Hepatocyte (in vitro differentiated cells): ENCODE results near the gene BLNK. TPM values are rescaled to one million over a fixed set of nuclear protein-coding genes. Genes with fewer than 3 reads are reported as not detected.

ENCODE experiments used
- DNase-seq: peaks from one replicate; pipeline ENCODE4 v3.0.0-alpha.2; 2016; ENCODE audit warnings: low spot score
- H2AFZ ChIP-seq: fragments of 200-600 bp; sonication (generic); 2 replicates; pipeline ENCODE4 v1.6.0; 2016; ENCODE audit warnings: antibody characterized with exemption, mild to moderate bottlenecking
- H3K27ac ChIP-seq: fragments of 200-600 bp; sonication (generic); 2 replicates; pipeline ENCODE4 v1.5.1; 2016; ENCODE audit warnings: mild to moderate bottlenecking
- H3K27me3 ChIP-seq: fragments of 200-600 bp; sonication (generic); 2 replicates; pipeline ENCODE4 v1.6.1; 2016
- H3K36me3 ChIP-seq: fragments of 200-600 bp; sonication (generic); replicated peaks from 2 replicates; pipeline ENCODE4 v1.5.1; 2016; ENCODE audit warnings: low read depth; ENCODE audit not compliant: insufficient read depth
- H3K4me1 ChIP-seq: fragments of 200-600 bp; sonication (generic); 2 replicates; pipeline ENCODE4 v1.5.1; 2016; ENCODE audit warnings: mild to moderate bottlenecking, moderate library complexity; ENCODE audit not compliant: insufficient read depth
- H3K4me2 ChIP-seq: fragments of 200-600 bp; sonication (generic); 2 replicates; pipeline ENCODE4 v1.6.0; 2016
- H3K4me3 ChIP-seq: fragments of 200-600 bp; sonication (generic); 2 replicates; pipeline ENCODE4 v1.5.1; 2016; ENCODE audit warnings: mild to moderate bottlenecking
- H3K79me2 ChIP-seq: fragments of 200-600 bp; sonication (generic); 2 replicates; pipeline ENCODE4 v1.6.0; 2017; ENCODE audit warnings: mild to moderate bottlenecking
- H3K9me2 ChIP-seq: fragments of 200-600 bp; sonication (generic); replicated peaks from 2 replicates; pipeline ENCODE4 v1.6.0; 2017; ENCODE audit warnings: mild to moderate bottlenecking; ENCODE audit not compliant: insufficient read depth
- H3K9me3 ChIP-seq: fragments of 200-600 bp; sonication (generic); 2 replicates; pipeline ENCODE4 v1.5.1; 2016; ENCODE audit warnings: low read depth, mild to moderate bottlenecking
- H4K20me1 ChIP-seq: fragments of 200-600 bp; sonication (generic); 2 replicates; pipeline ENCODE4 v1.6.0; 2016; ENCODE audit warnings: mild to moderate bottlenecking; ENCODE audit not compliant: insufficient read depth, poor library complexity, severe bottlenecking
- CTCF ChIP-seq: fragments of 200-600 bp; sonication (generic); IDR thresholded peaks from 2 replicates; pipeline ENCODE4 v1.5.1; 2016; ENCODE audit warnings: antibody characterized with exemption, mild to moderate bottlenecking; ENCODE audit not compliant: poor library complexity
- EZH2 ChIP-seq: fragments of 200-600 bp; sonication (generic); IDR thresholded peaks from 2 replicates; pipeline ENCODE4 v1.6.1; 2016; ENCODE audit warnings: antibody characterized with exemption, mild to moderate bottlenecking, borderline replicate concordance
- EZH2phosphoT487 ChIP-seq: fragments of 200-600 bp; sonication (generic); IDR thresholded peaks from one replicate; pipeline ENCODE4 v1.6.1; 2018; ENCODE audit warnings: antibody characterized with exemption, mild to moderate bottlenecking, low read depth, moderate library complexity; ENCODE audit not compliant: unreplicated experiment, severe bottlenecking
- WGBS: methylation state at CpG from one replicate; pipeline ENCODE4 v1.1.6; 2016; ENCODE audit warnings: low lambda C conversion rate; ENCODE audit errors: missing lambda C conversion rate; 5-methylcytosine and 5-hydroxymethylcytosine counted together
- polyA plus RNA-seq: library from polyadenylated mRNA; unstranded; fragments of >200 nt; fragmentation: Nextera tagmentation; extraction: Ambion mirVana; gene quantifications from 2 replicates; pipeline ENCODE4 v1.2.1, GENCODE V29; 2016
- total RNA-seq: library from RNA; depleted of rRNA; stranded (reverse); fragments of >200 nt; gene quantifications from 2 replicates; pipeline ENCODE4 v1.2.3, GENCODE V29; 2014

The BLNK gene
- total and polyA plus RNA-seq, 2 experiments from 2014 or later, result 6.3 to 6.9 TPM

DNA sequence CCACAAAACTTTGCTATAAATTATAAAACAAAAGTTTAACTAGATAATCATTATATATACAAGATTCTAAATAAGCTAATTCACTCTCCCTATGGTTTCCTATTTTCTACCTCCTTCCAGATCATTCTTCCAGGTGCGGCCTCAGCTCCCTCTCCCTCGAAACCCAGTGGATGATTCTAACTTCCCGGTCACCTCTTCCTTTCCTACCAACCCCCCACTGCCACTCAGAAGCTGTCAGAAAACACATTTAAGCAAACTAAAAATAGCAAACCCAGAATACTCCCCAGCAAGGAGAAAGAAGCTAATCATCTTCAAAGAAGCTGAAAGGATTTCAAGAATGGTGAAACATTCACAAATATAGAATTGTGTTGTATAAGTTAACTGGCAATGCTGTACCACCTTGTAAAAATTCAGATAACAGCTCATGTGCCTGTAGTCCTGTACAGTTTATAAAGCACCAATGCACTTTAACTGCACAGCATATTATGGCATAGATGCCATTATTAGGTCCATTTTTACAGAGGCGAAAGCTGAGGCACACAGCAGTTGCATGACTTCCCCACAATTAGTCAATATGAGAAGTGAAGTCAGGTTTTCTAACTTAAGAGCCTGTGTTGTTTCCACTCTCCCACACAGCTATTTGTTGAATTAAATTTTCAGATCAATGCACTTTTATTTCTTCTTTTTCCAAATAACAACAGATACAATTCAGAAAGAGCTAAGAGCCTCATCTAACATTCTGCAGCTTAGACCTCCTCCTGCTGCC, 19.2 kb upstream of the BLNK start:
- 90% methylated on average over 4 of the region's 4 CpGs for WGBS
- peaks cover 14% of the 10 kb centered on the region for H3K4me1 ChIP-seq
- no peak for TF ChIP-seq EZH2phosphoT487
- no peak for TF ChIP-seq EZH2
- TF ChIP-seq CTCF, result no peak

DNA sequence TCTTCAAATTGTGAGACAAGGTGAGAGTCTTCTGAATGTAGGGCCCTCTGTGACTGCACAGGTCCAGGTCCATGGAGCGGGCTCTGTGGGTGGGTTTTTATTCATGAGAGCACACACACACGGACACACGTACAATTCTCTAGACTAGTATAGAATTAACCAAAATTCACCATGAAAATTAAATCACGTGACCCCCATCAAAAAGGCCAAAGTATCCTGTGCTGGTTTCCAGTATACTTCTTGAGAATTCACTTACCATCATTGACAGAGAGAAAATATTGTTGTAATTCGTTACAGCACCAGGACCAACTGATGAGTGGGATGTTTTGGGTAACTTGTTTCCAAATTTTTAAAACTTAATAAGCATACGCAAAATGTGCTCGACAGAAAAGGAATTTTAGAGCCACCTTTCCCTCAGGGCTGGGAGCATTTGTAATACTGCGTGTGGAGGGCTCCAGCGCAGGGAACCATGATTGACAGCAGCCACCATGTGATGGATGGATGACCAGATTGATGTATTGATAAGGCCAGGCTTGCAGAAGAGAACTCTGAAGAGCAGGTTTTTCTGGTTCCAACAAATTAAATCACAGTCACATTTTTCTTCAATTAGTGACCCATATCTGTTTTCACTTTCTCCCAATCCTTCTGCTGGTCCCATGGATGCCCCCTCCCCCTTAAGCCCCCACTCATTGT, 18.0 kb upstream of the BLNK start:
- Histone ChIP-seq H2AFZ (no peak overlapping the region), H3K79me2 (no peaks in the 10 kb centered on the region), H3K36me3 (no peaks in the 10 kb centered on the region), H3K4me2 (no peak overlapping the region), H3K27me3 (no peaks in the 10 kb centered on the region), H3K9me3 (no peaks in the 10 kb centered on the region), H3K27ac (no peak overlapping the region), H4K20me1 (no peaks in the 10 kb centered on the region), H3K9me2 (no peaks in the 10 kb centered on the region), H3K4me3 (no peak overlapping the region), H3K4me1 (peaks cover 14% of the 10 kb centered on the region)
- no peak for DNase-seq
- TF ChIP-seq EZH2, result no peak
- TF ChIP-seq EZH2phosphoT487, result no peak
- no peak for TF ChIP-seq CTCF
- 93% methylated on average over 9 of the region's 9 CpGs for WGBS

More for the DNA sequence above, 19.2 kb upstream of the BLNK start:
- Histone ChIP-seq H2AFZ (no peak overlapping the region), H3K9me2 (no peaks in the 10 kb centered on the region), H3K9me3 (no peaks in the 10 kb centered on the region), H3K27me3 (no peaks in the 10 kb centered on the region), H3K27ac (no peak overlapping the region), H4K20me1 (no peaks in the 10 kb centered on the region), H3K4me2 (no peak overlapping the region), H3K79me2 (no peaks in the 10 kb centered on the region), H3K36me3 (no peaks in the 10 kb centered on the region), H3K4me3 (no peak overlapping the region)
- DNase-seq, result no peak

DNA sequence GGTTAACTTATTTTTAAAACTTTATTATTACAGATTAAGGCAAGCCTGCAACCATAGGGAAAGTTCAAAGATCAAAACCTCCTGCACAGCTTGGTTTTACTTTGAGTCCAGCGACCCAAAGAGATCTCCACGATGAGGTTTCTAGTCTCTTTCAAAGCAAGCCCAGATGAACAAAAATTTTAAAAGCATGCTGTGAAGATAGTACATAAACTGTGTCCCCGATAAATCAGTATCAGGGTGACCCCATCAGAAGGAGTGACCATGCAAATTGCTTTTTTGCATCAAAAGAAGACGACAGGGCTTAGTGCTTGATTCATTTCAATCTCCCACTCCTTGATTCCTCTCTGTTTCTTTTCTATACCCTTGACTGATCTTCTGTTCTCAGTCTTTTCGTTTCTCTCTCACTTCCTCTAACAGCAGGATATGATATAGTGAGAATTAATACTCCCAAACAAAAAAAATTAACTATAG, 16.8 kb upstream of the BLNK start:
- H3K27me3 ChIP-seq, result no peaks in the 10 kb centered on the region
- H3K4me1 ChIP-seq, result peaks cover 14% of the 10 kb centered on the region
- DNase-seq, result no peak
- TF ChIP-seq EZH2phosphoT487 (no peak), CTCF (no peak), EZH2 (no peak)
- peak overlapping the region; percentile 70 for H3K4me2 ChIP-seq
- no peaks in the 10 kb centered on the region for H3K9me2 ChIP-seq
- H3K79me2 ChIP-seq, result no peaks in the 10 kb centered on the region
- 44% methylated on average over 5 of the region's 5 CpGs for WGBS
- no peaks in the 10 kb centered on the region for H3K9me3 ChIP-seq
- H2AFZ ChIP-seq, result peak overlapping the region; percentile 57
- peak overlapping the region; percentile 74 for H3K27ac ChIP-seq
- no peaks in the 10 kb centered on the region for H4K20me1 ChIP-seq
- no peaks in the 10 kb centered on the region for H3K36me3 ChIP-seq
- peak overlapping the region; percentile 3 for H3K4me3 ChIP-seq
